GM18858 (cell line): ENCODE measurements around the gene GMPR2.

ENCODE experiments used
- ATAC-seq: cut with Tn5 transposase; IDR thresholded peaks from one replicate; pipeline ENCODE4 v1.9.1; 2021; ENCODE audit not compliant: unreplicated experiment

Gene GMPR2

DNA sequence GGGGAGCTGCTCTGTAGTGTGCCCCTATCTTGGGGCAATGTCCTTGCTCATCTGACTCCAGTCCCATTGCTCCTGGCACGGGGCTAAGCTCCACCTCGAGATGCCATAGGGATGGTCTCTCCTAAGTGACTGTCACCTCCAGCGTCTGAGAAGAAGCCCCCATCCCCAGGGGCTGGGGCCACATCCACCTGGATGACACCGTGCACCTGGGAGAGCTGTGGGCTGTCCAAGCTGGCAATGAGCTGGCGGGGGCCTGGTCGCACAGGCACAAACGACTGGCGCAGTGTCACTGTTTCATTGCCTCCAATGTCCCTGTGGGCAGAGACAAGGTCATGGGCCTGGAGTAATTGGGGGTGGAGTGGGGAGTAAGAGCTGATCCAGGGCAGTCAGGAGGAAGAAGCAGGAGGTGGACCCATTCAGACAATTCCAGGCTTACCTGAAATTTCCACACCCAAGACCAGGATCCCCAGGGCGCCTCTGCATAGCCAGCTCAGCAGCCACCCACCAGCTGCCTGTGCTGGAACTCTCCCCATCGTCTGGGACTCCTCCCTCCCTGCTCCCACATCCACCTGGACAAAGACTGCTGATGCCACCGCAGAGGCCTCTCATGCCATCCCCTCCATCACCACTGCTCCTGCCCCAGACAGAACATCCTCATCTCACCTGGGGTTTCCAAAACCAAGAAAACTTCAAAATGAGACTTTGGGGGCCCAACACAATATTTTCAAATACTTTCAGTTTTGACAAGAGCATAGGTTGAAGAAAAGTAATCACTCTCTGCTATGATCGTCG is 16.7 kb downstream of the GMPR2 start:
- no peak for ATAC-seq

DNA sequence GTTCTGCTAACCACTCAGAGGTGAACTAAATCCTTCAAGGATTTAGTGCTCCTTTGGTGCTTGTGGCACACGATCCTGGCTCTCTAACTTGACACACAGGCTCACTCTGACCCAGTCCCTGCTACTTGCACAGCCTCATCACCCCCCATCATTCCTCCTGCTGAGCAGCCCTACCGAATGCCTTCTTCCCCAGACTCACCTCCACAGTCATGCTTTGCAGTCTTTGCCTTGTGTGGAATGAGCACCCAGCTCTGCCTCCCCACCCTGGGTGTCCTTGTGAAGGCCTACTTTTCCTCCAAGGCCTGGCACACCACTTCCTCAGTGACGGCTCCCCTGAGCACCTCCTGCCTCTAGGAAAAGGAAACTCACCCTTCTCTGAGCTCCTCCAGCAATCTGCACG is 17.6 kb downstream of the GMPR2 start:
- no peak for ATAC-seq

DNA sequence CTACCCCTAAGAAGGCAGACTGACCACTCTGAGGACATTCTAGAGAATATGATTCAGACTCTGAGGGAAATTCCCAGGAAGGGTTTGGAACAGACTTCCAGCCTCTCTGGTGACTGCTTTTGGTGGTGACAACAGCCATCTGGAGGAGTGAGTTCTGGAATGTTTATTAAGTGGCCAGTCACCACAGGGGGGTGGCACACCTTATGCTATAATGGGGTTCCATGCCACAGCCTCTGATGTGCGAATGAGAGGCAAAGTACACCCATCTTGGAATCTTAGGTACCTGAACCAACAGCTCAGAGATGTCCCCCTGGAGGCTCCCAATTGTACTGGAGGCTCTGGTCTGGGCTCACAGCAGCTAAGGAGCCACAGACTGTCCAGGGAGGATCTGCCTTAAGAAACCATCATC is 19.2 kb downstream of the GMPR2 start:
- ATAC-seq = no peak

DNA sequence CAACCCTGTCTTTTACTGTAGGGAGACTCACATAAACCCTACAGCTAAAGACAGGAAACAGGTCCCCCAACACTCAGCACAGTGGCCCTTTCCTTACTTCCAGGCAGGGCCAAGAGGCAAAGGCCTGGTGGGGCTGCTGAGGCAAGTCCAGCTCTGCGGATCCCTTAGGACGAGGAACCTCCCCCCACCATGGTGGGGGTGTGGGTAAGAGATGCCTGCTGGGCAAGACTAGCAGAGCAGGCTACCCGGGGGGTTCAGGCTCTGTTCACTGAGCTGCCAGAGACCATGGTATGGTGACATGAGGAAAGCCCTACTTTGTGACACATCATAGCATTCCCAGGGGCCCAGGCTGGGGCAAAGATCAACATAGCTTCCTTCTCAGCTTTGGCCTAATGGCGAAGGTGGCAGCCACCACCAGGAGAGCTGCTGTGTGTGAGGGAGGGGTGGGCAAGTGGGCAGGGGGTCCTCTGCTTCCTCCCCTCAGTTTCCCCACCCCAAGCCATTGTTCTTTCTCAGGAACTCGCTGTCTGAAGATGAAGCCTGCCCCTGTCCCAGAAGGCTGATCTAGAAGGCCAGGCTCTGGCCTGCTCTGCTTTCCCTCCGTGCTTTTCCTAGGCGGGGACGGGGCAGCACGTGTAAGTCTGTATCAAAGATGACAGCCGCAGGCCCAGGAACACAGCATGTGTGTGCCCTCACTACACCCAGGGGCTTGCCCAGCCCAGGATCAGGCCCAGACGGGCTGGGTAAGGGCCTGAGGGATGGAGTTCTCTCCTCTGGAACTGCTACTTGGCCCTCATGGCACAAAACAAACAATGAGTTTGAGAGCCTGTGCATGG is 19.8 kb downstream of the GMPR2 start:
- no peak for ATAC-seq

DNA sequence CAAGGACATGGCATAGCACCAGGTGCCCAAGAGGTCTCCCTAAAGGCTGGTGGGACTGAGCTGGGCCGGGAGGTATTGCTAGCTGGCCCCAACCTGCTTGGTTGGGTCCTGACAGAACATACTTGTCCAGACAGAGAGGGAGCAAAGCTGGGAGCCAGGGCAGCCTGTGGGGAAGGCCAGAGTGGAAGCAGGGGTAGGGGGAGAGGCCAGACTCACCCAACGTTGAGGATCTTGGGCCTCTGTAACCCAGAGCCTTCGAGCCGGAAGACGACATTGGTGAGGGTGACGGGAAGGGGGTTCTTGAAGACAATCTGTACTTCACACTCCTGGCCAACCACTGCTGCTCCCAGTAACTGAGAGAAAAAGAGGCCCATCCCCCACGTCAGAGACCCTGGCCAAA is 21.2 kb downstream of the GMPR2 start:
- no peak for ATAC-seq

DNA sequence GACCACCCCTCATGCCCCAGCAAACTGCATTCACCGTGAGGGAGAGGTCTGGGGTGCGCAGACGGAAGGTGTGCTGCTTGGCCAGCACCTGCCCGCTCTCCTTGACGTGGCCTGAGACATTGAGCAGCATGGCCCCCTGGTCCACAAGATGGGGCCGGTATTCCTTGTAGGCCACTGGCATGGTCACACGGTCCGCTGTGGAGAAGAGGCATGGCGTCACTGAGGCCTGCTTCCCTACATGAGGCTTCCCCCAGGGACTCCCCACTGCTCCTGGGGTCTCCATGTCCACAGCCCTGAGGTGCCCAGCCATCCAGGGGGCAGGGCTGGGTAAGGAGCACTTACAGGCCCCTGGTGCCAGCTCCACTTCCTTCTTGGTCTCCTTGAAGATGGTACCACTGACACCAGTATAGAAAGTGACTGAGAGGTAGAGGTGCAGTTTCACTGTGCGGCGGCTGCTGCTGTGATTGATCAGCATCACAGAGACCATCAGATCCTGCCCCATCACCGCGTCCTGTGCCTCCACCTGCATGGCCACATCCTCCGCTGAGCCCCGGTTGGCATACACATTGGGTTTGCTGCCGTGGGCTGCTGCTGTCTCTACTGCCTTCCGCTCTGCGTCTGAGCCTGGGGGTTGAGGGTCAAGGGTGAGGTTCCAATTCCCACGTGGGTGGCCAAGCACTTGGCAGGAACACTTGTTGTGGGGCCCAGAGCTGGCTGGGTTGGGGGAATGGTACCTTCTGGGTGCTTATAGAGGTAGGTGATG is 22.1 kb downstream of the GMPR2 start:
- no peak for ATAC-seq

DNA sequence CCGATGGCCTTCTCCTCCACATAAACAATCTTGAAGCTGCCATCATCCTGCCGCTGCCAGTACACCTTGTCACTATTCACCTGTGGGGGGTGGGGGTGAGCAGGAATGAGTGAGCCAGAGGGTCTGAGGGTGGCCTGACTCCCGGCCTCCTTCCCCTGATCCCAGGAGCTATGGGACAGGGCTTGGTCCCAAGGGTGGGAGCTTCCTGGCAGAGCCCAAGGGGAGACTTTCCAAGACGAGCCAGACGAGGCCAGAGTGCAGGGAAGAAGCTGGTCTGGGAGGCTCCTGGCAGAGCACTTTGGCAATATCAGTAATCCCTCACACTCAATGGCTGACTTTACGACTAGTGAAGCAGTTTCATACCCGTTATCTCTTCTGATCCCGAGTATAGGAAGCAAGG is 22.7 kb downstream of the GMPR2 start:
- ATAC-seq = no peak

DNA sequence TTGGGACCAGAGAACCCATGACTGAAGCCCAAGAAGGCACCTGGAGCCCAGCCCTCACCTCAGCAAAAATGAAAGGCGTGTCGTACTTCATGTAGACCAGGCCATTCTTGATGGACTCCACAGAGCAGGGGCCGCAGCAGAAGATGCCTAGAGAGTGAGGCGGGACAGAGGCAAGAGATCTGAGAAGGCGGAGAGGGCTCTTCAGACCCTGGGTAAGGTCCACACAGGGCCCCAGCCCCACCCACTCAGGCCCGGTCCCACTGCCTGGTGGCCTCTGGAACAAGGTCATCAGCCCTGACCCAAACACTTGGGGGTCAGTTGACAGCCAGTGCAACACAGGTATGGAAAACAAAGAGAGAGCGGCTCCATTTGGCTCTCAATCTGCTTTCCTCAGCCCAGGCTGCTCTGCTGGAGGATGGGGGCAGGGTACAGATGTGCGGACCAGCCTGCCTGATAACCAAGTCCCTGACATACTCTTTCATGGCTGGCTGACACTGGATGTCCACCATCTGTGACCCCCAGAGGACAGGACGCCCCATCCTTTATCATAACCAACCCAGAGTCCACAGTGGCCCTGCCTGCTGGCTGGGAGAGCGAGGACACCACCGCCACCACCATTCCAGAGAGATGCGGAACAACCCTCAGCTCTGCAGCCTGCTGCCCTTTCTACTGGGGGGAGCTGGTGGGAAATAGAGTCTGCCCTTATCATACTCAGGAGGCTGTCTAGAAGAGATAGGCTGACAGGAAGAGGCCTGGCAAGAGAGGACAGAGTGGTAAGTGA is 23.4 kb downstream of the GMPR2 start:
- ATAC-seq = no peak

DNA sequence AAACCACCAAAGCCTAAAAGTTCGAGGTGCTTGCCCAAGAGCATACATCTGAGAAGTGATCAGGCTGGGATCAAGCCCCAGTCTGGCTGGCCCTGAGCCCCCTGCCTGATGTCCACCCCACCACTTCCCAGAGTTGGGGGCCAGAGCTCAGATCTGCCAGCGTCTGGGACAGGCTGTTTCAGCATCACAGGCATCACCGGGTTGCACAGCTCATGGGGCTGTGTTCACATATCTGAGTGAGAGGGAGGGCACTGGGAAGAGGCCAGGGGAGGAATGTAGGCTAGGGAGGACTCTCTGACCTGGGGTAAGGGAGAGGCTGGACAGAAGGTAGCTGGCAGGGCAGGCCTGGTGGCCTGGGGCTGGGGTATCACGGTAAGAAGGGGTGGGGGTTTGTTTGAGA is 24.2 kb downstream of the GMPR2 start:
- no peak for ATAC-seq

DNA sequence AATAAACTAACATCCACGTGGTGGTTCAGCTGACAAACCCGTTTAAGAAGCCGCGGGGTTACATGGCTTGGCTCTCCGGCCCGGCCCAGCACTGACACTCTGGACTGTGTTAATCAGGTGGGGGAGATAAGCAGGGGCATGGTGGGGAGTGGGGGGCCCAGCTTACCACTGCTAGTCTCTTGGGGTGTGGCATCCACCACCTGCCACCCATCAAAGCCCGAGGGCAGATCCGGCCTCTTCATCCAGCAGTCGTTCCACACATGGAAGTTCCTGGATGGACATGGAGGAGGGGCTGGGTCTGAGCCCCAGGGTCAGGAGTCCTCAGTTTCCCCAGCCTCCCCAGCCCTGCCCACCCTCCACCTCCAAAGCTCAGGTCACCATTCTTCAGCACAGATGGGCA is 25.4 kb downstream of the GMPR2 start:
- ATAC-seq = no peak

DNA sequence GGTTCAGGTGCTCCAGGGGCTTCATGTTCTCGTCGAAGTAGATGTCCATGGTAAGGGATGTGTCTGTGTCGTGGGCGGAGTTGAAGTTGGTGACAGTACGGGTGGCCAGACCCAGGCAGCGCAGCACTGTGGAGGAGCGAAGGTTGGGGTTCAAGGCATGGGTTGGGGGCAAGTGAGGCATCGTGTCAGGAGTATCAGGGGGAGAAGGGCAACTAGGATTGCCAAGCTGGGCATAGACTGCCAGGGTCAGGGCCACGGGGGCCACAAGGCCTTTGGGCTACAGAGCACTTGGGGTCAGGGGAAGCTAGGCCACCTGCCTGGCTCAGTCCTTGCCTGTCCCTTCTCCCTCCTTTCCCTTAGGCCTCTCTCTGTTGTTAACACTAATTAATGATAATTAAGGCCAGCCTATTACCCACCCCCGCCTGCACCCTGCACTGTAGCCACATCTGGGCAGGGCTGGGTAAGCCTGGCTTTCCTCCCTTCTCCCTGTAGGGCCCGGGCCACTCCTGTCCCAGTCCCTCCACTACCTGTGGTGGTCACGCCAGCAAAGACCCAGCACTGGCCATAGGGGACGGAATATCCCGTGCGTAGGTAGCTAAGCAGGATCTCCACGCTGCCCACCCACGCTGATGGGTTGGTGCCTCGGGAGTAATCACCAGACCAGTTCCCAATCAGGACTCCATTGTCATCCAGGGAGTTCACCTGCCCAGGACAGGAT is 26.0 kb downstream of the GMPR2 start:
- no peak for ATAC-seq

DNA sequence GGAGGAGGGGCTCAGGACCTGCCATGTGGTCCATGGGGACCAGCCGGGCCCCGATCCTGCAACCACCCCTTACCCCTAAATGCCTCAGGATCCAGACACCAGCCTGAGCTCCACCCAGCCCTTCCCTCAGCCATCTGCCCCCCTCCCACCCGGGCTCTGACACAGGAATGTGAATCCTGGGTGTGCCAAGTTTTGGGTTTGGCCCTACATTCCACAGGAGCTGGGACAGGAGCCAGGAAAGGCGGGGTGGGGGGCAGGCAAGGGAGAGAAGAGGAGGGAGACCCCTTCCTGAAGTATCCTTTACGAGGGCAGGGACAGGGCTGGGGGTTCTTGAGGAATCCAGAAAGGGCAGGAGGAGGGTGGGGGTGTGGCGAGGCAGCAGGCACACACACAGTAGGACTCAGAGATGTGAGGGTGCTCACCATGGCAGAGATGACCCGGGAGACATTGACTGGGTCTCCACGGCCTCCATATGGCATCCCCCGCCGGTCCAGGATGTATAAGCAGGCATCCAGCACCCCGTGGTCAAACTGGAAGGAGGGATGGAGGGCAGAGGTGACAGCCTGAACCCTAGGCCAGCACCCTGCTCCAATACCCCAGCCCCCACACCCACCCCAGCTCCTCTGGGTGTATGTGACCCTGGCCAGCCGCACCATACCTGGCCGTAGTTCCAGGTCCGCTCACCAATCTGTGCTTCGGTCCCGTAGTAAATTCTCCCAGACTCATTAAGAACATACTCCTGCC is 26.7 kb downstream of the GMPR2 start:
- no peak for ATAC-seq

DNA sequence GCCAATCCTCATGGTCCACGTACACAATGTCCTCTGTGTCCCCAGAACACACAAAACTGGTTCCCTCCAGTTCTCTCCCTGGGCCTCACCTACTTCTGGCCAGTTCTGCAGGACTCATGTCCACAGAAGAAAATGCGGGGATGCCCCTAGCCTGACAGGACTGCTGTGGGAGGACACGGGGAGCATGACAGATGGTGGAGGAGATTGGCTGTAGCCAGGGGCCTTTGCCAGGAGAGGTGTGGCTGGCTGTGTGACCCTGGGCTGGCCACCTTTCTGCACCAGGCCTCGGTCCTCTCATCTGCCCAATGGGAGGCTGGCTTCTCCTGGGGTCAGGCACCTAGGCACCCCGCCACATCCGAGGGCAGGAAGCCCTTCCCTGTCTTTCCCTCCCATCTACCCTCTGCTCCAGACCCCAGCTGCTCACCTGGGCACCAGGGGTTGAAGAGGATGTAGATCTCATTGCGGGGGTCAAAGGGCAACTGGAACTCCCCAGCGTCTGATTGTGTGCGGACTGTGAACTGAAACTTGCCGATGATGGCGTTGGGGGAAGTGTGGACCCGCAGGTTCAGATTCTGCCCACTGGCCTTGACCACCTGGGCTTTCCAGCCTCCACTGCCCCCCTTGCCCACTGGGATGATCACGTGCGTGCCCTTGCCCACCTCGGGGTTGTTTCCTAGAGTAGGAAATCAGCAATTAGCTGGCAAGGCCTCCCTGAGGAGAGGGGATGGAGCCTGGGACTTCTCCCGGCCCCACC is 27.5 kb downstream of the GMPR2 start:
- ATAC-seq = no peak

DNA sequence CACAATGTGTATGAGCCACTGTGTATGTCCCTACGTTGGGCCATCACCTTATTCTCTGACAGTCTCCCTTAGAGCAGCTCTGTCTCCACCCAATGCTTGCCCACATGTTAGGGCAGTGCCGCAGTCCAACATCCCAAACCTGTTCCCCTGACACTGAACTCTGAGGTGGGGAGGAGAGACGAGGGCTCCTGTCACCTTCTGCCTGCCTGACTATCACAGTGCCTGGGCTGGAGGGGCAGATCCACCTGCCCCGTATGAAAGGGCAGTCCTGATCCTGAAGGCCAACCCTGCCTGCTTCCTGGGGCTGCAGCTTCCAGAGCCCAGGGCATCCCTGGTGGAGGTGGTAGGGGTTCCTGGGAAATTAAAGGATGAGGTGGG is 28.0 kb downstream of the GMPR2 start:
- no peak for ATAC-seq

DNA sequence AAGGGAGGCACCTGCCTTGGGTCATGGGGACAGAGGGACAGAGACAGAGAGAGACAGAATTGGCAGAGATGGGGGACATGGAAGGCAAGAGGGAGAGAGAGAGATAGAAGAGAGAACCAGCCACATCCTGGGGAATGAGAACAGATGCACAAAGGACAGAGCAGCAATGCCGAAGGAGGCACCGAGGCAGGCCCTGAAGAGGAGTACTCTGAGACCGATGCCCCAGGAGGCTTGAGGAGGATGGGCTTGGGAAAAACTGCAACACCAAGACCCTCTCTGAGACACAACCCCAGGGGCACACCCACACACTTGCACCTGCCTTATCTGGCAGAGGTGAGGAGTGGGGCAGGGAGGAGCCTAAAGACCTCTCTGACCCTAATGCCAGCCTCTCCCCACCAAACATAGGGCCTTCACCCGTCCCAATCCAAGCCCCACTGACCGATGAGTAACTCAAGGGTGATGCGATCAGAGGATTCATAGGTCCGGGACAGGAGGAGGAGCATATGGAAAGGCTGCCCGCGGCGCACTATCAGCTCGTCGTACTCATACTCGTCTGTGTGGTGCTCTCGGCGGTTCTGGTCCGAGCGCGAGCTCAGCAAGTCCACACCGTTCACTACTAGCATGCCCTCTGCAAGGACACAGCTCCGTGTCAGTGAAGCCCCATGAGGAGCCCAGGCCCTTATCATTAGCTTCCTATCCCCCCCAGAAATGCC is 28.7 kb downstream of the GMPR2 start:
- no peak for ATAC-seq

DNA sequence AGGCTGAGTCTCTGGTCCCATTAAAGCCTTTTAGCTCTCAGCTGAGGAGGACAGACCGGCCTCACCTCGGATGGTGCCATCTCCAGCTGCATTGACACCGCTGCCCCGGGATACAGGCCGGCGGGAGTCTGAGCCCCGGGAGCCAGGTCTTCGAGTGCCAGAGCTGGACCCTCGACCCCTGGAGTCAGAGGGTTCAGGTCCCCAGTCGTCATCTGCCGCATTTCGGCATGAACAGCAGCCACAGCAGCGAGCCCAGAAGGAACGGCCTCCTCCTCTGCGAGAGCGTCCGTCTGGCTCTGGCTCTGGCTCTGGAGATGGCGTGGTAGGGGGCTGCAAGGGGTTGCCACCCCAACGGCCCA is 29.2 kb downstream of the GMPR2 start:
- no peak for ATAC-seq

DNA sequence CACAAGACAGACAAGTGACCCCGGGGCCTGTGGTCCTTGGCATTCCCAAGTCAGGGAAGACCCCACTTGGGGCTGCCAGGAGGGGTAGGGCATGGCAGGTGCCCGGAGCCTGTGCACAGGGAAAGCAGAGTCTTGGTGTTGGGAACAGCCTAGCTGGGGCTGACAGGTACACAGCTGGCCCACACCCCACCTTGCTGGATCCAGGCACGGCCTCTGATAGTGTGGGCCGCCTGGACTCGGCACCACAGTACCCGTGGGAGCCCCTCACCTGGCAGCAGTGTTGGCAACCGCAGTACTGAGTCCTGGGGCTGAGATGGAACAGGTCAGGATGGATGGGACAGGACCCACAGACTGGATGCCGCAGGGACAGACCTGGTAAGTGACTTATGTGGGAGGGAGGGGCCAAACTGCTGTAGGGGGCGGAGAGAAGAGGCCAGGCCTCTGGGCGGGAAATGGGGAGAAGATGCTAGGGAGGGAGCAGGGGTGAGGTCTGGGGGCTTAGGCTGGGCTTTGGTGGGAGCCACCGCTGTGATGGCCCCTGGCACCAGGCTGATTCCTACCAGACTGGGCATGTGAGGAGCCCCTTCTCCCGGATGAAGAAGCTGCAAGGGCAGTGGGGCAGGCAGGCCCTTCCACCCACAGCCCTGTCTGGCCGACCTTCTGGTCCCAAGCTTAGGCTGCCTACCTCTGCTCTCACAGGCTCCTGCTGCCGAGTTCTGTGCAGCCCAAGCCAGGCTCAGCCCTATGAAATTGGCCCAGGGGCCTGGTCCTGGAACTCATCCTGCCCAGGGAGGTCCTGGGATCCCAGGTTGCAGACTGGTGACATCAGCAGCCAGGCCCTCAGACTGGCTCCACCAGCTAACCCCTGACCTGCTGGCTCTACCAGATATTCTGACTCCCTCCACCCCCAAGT is 30.3 kb downstream of the GMPR2 start, which contains the start of gene TGM1:
Gene TGM1 (minus strand): TSS at position 357 of the 913 bp plus-strand sequence. CDS start 825 bp downstream, outside the sequence.
- ATAC-seq = no peak
